ENCODE data around the gene IL1R2.

Gene IL1R2

GRCh38 chr2:102061286-102061699, 69.5 kb downstream of the IL1R2 start:
- H3K4me3 ChIP-seq (replicated peaks; ENCODE audit: low read depth, low read length) = no peak overlapping the region
- TF ChIP-seq CTCF (IDR thresholded peaks at IDR 0.05; ENCODE audit: low read depth, low read length, missing control alignments) = no peak

GRCh38 chr2:102061962-102062795, 70.4 kb downstream of the IL1R2 start:
- no peak for DNase-seq (ENCODE audit: extremely low read depth, low read depth)
- H3K4me3 ChIP-seq (replicated peaks; ENCODE audit: low read depth, low read length) = no peak overlapping the region

More at GRCh38 chr2:102061286-102061699, 69.5 kb downstream of the IL1R2 start:
- DNase-seq (ENCODE audit: extremely low read depth, low read depth) = no peak

GRCh38 chr2:102062802-102063201, 71.0 kb downstream of the IL1R2 start:
- no peak for DNase-seq (ENCODE audit: extremely low read depth, low read depth)
- no peak overlapping the region for H3K4me3 ChIP-seq (replicated peaks; ENCODE audit: low read depth, low read length)
- TF ChIP-seq CTCF (IDR thresholded peaks at IDR 0.05; ENCODE audit: low read depth, low read length, missing control alignments) = no peak

More at GRCh38 chr2:102061962-102062795, 70.4 kb downstream of the IL1R2 start:
- TF ChIP-seq CTCF (IDR thresholded peaks at IDR 0.05; ENCODE audit: low read depth, low read length, missing control alignments) = no peak

- TF ChIP-seq CTCF (IDR thresholded peaks at IDR 0.05; ENCODE audit: low read depth, low read length, missing control alignments) = no peak
- no peak for DNase-seq (ENCODE audit: extremely low read depth, low read depth)
- no peak overlapping the region for H3K4me3 ChIP-seq (replicated peaks; ENCODE audit: low read depth, low read length)
These were observed 71.7 kb downstream of the IL1R2 start for GRCh38 chr2:102063487-102063911.

- peak overlapping the region; percentile 32 for H3K4me3 ChIP-seq (replicated peaks; ENCODE audit: low read depth, low read length)
- peak; percentile 94 for DNase-seq (ENCODE audit: extremely low read depth, low read depth)
- no peak for TF ChIP-seq CTCF (IDR thresholded peaks at IDR 0.05; ENCODE audit: low read depth, low read length, missing control alignments)
These were observed 72.3 kb downstream of the IL1R2 start for GRCh38 chr2:102063941-102064678.

GRCh38 chr2:102064679-102065674, 73.2 kb downstream of the IL1R2 start:
- TF ChIP-seq CTCF (IDR thresholded peaks at IDR 0.05; ENCODE audit: low read depth, low read length, missing control alignments) = no peak
- DNase-seq (ENCODE audit: extremely low read depth, low read depth) = no peak
- peak overlapping the region; percentile 32 for H3K4me3 ChIP-seq (replicated peaks; ENCODE audit: low read depth, low read length)
